ENCODE measurements around the gene KSR2.

Gene KSR2

GRCh38 chr12:117689857-117690256, 278.9 kb downstream of the KSR2 start:
- Histone ChIP-seq H3K4me2 (ENCODE audit: low read length) (no peak overlapping the region), H3K79me2 (ENCODE audit: insufficient read depth, low read length) (no peaks in the 10 kb centered on the region), H3K36me3 (ENCODE audit: insufficient read depth, low read length) (no peaks in the 10 kb centered on the region), H4K20me1 (ENCODE audit: insufficient read depth, low read length) (no peaks in the 10 kb centered on the region), H2AFZ (ENCODE audit: low read length) (no peak overlapping the region), H3K27ac (ENCODE audit: low read depth, low read length, poor library complexity, severe bottlenecking) (no peak overlapping the region), H3K9me2 (ENCODE audit: low read depth, low read length) (no peaks in the 10 kb centered on the region), H3F3A (ENCODE audit: insufficient read depth, low read length) (no peaks in the 10 kb centered on the region), H3K9me3 (ENCODE audit: low read length) (no peaks in the 10 kb centered on the region), H3K9ac (ENCODE audit: low read length) (no peak overlapping the region), H3K4me3 (ENCODE audit: low read depth, low read length, poor library complexity, severe bottlenecking) (no peak overlapping the region), H3K4me1 (ENCODE audit: insufficient read depth, low read length, severe bottlenecking) (no peaks in the 10 kb centered on the region), H3K27me3 (ENCODE audit: insufficient read depth, low read length) (no peaks in the 10 kb centered on the region)
- TF ChIP-seq CTCF (IDR thresholded peaks at IDR 0.05; ENCODE audit: low read length) (no peak), EZH2 (IDR thresholded peaks at IDR 0.05; ENCODE audit: borderline replicate concordance, low read length) (no peak)

- Histone ChIP-seq H3K4me2 (ENCODE audit: low read length) (no peak overlapping the region), H3K36me3 (ENCODE audit: insufficient read depth, low read length) (no peaks in the 10 kb centered on the region), H3K79me2 (ENCODE audit: insufficient read depth, low read length) (no peaks in the 10 kb centered on the region), H3K4me1 (ENCODE audit: insufficient read depth, low read length, severe bottlenecking) (no peaks in the 10 kb centered on the region), H4K20me1 (ENCODE audit: insufficient read depth, low read length) (no peaks in the 10 kb centered on the region), H3K27ac (ENCODE audit: low read depth, low read length, poor library complexity, severe bottlenecking) (no peak overlapping the region), H3K27me3 (ENCODE audit: insufficient read depth, low read length) (no peaks in the 10 kb centered on the region), H3K9me2 (ENCODE audit: low read depth, low read length) (no peaks in the 10 kb centered on the region), H3K4me3 (ENCODE audit: low read depth, low read length, poor library complexity, severe bottlenecking) (no peak overlapping the region), H3K9ac (ENCODE audit: low read length) (no peak overlapping the region), H3K9me3 (ENCODE audit: low read length) (no peaks in the 10 kb centered on the region), H3F3A (ENCODE audit: insufficient read depth, low read length) (no peaks in the 10 kb centered on the region), H2AFZ (ENCODE audit: low read length) (no peak overlapping the region)
- TF ChIP-seq EZH2 (IDR thresholded peaks at IDR 0.05; ENCODE audit: borderline replicate concordance, low read length) (no peak), CTCF (IDR thresholded peaks at IDR 0.05; ENCODE audit: low read length) (no peak)
These were observed 280.3 kb downstream of the KSR2 start for GRCh38 chr12:117688446-117688845.

GRCh38 chr12:117686911-117687377, 281.8 kb downstream of the KSR2 start:
- no peaks in the 10 kb centered on the region for H3K4me1 ChIP-seq (ENCODE audit: insufficient read depth, low read length, severe bottlenecking)
- H2AFZ ChIP-seq (ENCODE audit: low read length), result no peak overlapping the region
- no peaks in the 10 kb centered on the region for H3K36me3 ChIP-seq (ENCODE audit: insufficient read depth, low read length)
- no peaks in the 10 kb centered on the region for H3K27me3 ChIP-seq (ENCODE audit: insufficient read depth, low read length)
- no peaks in the 10 kb centered on the region for H3K79me2 ChIP-seq (ENCODE audit: insufficient read depth, low read length)
- H3K27ac ChIP-seq (ENCODE audit: low read depth, low read length, poor library complexity, severe bottlenecking), result no peak overlapping the region
- H3K9me3 ChIP-seq (ENCODE audit: low read length), result no peaks in the 10 kb centered on the region
- no peak overlapping the region for H3K4me2 ChIP-seq (ENCODE audit: low read length)
- no peaks in the 10 kb centered on the region for H3K9me2 ChIP-seq (ENCODE audit: low read depth, low read length)
- H3F3A ChIP-seq (ENCODE audit: insufficient read depth, low read length), result no peaks in the 10 kb centered on the region
- TF ChIP-seq EZH2 (IDR thresholded peaks at IDR 0.05; ENCODE audit: borderline replicate concordance, low read length) (no peak), CTCF (IDR thresholded peaks at IDR 0.05; ENCODE audit: low read length) (no peak)
- no peak overlapping the region for H3K4me3 ChIP-seq (ENCODE audit: low read depth, low read length, poor library complexity, severe bottlenecking)
- H3K9ac ChIP-seq (ENCODE audit: low read length), result no peak overlapping the region
- H4K20me1 ChIP-seq (ENCODE audit: insufficient read depth, low read length), result no peaks in the 10 kb centered on the region
